NCI-H526 (cell line): ENCODE results near the gene ZNF48.
A peak's percentile ranks its signal among the peaks of the same experiment; 100 is the strongest.

Experiments used
- DNase-seq, 2 experiments: peaks; one replicate each; lab custom pipeline; 2025; lab: John Stamatoyannopoulos, UW

ZNF48 gene

GRCh38 chr16:30407804-30408534 lies 12.7 kb downstream of the ZNF48 start:
- DNase-seq, result no peak

GRCh38 chr16:30409125-30410060 lies 14.2 kb downstream of the ZNF48 start:
- DNase-seq, result peak; percentile 80 to 93

DNA sequence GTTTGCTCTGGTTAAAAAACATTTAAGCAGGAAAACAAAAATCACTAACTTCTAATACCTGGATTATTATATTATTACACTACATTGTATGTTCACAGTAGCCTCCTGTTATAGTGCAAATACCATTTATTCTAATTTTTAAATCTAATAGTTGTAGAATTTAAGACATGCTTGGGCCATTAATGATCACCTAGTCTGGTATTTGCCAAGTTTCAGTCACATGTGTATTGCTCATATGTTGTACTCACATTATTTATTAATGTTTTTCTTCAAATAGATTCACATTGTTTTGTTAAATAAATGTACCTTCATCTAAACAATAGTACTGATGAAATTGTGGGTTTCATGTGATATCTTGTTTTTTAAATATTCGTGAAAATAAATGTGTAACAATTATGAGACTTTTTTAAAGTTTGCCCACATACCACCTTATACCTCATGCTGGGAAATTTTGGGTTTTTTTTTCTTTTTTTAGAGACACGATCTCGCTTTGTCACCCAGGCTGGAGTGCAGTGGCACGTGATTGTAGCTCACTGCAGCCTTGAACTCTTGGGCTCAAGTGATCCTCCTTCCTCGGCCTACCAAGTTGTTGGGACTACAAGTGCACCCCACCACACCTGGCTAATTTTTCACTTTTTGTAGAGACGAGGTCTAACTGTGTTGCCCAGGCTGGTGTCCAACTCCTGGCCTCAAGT lies 18.0 kb downstream of the ZNF48 start:
- DNase-seq, result no peak

- no peak for DNase-seq
Measured at GRCh38 chr16:30414159-30414558, 18.9 kb downstream of the ZNF48 start.

- no peak for DNase-seq
Measured at GRCh38 chr16:30416047-30416603, 20.9 kb downstream of the ZNF48 start.

DNA sequence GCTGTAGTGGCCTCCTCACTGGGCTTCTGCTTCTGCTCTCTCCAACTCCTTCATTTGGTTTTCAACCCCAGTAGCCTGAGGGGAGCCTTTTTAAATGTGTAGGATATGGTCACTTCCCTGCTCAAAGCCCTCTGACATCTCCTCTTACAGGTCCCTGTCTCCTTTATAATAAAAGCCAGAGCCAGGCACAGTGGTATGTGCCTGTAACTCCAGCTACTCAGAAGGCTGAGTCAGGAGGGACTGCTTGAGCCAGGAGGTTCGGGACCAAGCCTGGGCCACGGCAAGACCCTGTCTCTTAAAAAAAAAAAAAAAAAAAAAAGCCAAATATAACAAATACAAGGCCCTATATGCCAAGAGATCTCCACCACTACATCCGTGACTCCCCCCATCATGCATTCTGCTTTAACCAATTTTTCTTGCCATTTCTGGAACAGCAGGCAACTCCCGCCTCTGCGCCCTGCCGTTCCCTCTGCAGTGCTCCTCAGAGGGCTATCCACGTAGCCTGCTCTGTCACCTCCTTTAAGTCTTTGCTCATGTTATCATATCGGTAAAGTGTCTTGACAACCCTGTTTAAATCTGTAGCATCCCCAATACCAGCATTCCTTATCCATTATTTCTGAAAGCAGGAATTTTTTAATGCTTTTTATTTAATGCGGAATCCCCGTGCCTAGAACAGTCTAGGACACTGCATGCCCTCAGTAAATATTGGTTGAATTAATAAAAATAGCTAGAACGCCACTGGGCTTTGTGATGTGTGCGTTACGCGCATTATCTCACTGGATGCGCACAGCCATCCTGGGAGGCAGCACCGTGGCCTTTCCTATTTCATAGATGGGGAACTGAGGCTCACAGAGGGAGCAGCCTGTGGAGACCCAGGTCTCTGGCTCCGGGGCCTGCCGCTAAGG lies 21.7 kb downstream of the ZNF48 start:
- DNase-seq, result no peak

DNA sequence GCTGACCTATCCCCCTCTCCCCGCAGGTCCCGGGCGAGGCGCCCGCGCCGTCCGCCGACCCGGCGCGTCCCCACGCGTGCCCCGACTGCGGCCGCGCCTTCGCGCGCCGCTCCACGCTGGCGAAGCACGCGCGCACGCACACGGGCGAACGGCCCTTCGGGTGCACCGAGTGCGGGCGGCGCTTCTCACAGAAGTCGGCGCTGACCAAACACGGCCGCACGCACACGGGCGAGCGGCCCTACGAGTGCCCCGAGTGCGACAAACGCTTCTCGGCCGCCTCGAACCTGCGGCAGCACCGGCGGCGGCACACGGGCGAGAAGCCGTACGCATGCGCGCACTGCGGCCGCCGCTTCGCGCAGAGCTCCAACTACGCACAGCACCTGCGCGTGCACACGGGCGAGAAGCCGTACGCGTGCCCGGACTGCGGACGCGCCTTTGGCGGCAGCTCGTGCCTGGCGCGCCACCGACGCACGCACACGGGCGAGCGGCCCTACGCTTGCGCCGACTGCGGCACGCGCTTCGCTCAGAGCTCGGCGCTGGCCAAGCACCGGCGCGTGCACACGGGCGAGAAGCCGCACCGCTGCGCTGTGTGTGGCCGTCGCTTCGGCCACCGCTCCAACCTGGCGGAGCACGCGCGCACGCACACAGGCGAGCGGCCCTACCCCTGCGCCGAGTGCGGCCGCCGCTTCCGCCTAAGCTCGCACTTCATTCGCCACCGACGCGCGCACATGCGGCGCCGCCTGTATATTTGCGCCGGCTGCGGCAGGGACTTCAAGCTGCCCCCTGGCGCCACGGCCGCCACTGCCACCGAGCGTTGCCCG lies 22.5 kb downstream of the ZNF48 start:
- DNase-seq, result peak; percentile 85 to 98

DNA sequence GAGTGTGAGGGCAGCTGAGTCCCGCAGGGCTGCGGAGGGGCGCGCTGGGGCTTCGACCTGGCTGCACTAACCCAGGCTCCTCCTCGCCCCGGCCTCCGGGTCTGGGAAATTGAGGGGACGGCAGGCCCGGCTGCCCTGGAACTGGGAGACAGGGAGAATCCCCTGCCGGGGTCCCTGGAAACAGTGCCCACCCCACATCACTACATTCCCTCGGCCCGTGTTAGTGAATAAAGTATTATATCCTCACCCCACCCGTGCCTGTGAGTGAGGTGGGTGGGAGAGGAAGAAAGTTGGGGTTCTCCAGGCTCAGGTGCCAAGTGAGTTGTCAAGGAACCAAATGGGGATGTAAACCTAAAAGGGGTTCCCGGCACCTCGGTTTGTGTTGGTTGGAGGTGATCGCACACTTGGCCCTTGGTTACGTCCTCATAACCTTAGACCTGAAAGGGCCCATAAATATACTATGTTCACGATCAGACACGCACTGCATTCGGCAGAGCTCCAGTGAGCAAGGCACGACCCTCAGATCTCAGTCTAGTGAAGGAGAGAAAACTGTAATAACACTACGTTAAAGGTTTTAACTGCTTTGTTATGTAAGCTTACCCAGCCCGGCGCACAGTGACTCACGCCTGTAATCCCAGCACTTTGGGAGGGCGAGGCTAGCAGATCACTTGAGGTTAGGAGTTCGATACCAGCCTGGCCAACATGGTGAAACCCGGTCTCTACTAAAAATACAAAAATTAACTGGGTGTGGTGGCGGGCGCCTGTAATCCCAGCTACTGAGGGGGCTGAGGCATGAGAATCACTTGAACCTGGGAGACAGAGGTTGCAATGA lies 23.3 kb downstream of the ZNF48 start:
- DNase-seq, result peak; percentile 5 to 28

GRCh38 chr16:30421010-30421409 lies 25.8 kb downstream of the ZNF48 start:
- DNase-seq, result no peak

- DNase-seq, result no peak
Measured at GRCh38 chr16:30428055-30428454, 32.8 kb downstream of the ZNF48 start.

DNA sequence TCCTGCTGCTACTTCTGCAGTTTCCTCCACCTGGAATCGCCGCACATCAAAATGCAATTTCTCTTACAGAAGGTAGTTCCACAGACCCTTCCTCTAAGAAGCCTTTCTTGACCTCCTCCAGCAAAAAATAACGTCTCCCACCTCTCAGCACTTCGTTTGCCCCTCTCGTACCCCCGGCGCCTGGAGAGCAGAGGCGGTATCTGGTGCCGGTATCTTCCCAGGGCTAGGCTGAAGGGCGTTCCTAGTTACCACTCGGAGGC lies 34.1 kb downstream of the ZNF48 start:
- DNase-seq, result no peak

GRCh38 chr16:30429678-30430427 lies 34.6 kb downstream of the ZNF48 start, which contains the start of gene DCTPP1:
Gene DCTPP1 (minus strand): TSS chr16:30430030. CDS start chr16:30429980, 50 bp downstream.
- peak; percentile 99 for DNase-seq

DNA sequence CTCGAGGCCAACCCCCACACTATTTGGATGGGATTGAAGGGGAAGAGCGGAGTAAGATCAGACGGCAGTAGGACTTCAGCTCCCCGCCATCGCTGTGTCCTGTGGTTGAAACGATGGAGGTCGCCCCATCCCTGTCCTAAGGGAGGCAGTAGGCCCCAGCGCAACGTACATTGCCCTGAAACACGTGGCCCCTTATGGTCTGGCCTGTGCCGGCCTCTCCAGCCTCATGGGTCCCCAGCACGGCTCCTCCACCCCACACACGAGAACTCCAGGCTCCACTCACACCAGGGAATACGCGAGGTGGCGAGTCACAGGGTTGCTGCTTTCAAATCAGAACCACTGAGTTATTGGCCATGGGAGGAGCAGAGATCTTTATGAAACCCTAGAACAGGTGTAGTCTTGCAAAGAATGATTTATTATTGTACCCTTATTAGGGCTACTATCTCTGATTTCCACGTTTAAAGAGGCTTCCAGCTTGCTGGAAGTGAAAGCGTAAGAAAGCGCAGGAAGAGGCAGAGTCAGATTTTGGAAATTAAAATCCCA lies 35.3 kb downstream of the ZNF48 start:
- DNase-seq, result peak in 1 of 2 experiments; percentile 60

- no peak for DNase-seq
Measured at GRCh38 chr16:30434852-30435251, 39.6 kb downstream of the ZNF48 start.

- peak; percentile 3 to 28 for DNase-seq
Measured at GRCh38 chr16:30437511-30438046, 42.4 kb downstream of the ZNF48 start.

DNA sequence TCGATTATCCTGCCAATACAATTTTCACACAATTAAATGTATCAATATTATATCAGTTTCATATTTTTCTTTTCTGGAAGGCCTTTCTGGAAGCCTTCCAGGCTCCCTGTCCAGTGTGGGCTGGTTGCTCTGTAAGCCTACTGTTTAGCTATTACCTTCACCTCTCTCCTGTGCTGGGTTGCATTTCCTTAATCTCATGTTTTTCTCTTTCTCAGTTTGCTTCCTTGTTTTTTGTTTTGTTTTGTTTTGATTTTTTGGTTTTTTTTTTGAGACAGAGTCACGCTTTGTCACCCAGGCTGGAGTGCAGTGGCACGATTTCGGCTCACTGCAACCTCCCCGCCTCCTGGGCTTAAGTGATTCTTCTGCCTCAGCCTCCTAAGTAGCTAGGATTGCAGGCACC lies 43.6 kb downstream of the ZNF48 start:
- DNase-seq, result no peak

DNA sequence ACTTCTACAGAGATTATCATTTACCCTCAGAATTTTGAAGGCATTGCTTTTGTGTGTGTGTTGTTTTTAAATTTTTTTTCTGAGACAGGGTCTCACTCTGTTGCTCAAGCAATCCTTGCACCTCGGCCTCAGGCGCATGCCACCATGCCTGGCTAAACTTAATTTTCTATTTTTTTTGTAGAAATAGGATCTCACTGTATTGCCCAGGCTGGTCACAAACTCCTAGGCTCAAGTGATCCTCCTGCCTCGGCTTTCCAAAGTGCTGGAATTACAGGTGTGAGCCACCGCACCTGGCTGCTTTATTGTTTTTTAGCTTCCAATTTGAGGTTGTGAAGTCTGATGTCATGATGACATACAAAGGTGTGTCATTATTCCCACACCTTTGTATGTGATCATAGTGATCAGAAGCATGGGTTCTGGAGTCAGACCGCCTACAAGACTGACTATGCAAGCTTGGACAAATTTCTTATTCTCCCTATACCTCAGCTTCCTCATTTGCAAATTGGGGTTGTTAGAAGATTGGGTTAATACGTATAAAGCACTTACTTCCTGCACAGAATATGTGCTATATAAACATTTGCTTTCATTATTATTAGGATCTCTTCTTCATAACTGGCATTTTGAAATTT lies 44.6 kb downstream of the ZNF48 start:
- no peak for DNase-seq

- DNase-seq, result peak in 1 of 2 experiments; percentile 4
Measured at GRCh38 chr16:30443631-30444030, 48.4 kb downstream of the ZNF48 start.
